Bronchial epithelial cell (primary cell): ENCODE results near the gene LAMA2. TPM values are rescaled to one million over a fixed set of nuclear protein-coding genes. Genes with fewer than 3 reads are reported as not detected.
A peak's percentile ranks its signal among the peaks of the same experiment; 100 is the strongest.

Experiments used
- DNase-seq: peaks from one replicate; pipeline ENCODE4 v3.0.0-alpha.2; 2010; ENCODE audit warnings: low read depth
- FAIRE-seq: peaks from 2 replicates; lab custom pipeline; 2011; peaks lifted over from hg19 to GRCh38; lab: Jason Lieb, UNC
- H3K27me3 ChIP-seq: 2 replicates; pipeline ENCODE4 v1.5.1; 2011; ENCODE audit warnings: low read length; ENCODE audit not compliant: control insufficient read depth, insufficient read depth
- H3K36me3 ChIP-seq: 2 replicates; pipeline ENCODE4 v1.5.1; 2011; ENCODE audit warnings: low read length; ENCODE audit not compliant: control insufficient read depth, insufficient read depth
- H3K4me3 ChIP-seq: 2 replicates; pipeline ENCODE4 v1.5.1; 2011; ENCODE audit warnings: mild to moderate bottlenecking, low read depth, low read length, control low read depth
- CTCF ChIP-seq: IDR thresholded peaks from 2 replicates; pipeline ENCODE4 v1.5.1; 2011; ENCODE audit warnings: mild to moderate bottlenecking, moderate library complexity, low read length, control low read depth, inconsistent platforms; ENCODE audit not compliant: insufficient read depth, severe bottlenecking
- total RNA-seq: library from RNA; depleted of rRNA; stranded (reverse); fragments of >200 nt; gene quantifications from 2 replicates; pipeline ENCODE4 v1.2.1, GENCODE V29; 2014

Gene LAMA2
- total RNA-seq, 1 donor from 2014 or later = 2.6 TPM

GRCh38 chr6:128930321-128930720 is 47.4 kb downstream of the LAMA2 start:
- Histone ChIP-seq H3K36me3 (no peaks in the 10 kb centered on the region), H3K27me3 (no peaks in the 10 kb centered on the region), H3K4me3 (no peak overlapping the region)
- DNase-seq (no peak), FAIRE-seq (peak; percentile 62)
- TF ChIP-seq CTCF = no peak

GRCh38 chr6:128932061-128932460 is 49.1 kb downstream of the LAMA2 start:
- H3K4me3 ChIP-seq = no peak overlapping the region
- no peaks in the 10 kb centered on the region for H3K27me3 ChIP-seq
- H3K36me3 ChIP-seq = no peaks in the 10 kb centered on the region
- TF ChIP-seq CTCF = no peak
- FAIRE-seq = peak; percentile 96
- peak; percentile 99 for DNase-seq

GRCh38 chr6:128950864-128951263 is 67.9 kb downstream of the LAMA2 start:
- H3K36me3 ChIP-seq = no peaks in the 10 kb centered on the region
- DNase-seq (no peak), FAIRE-seq (no peak)
- no peak for TF ChIP-seq CTCF
- no peaks in the 10 kb centered on the region for H3K27me3 ChIP-seq
- no peak overlapping the region for H3K4me3 ChIP-seq

GRCh38 chr6:128952902-128953301 is 70.0 kb downstream of the LAMA2 start:
- Histone ChIP-seq H3K27me3 (no peaks in the 10 kb centered on the region), H3K36me3 (no peaks in the 10 kb centered on the region), H3K4me3 (no peak overlapping the region)
- FAIRE-seq (no peak), DNase-seq (no peak)
- TF ChIP-seq CTCF = no peak

GRCh38 chr6:128954308-128955043 is 71.5 kb downstream of the LAMA2 start:
- TF ChIP-seq CTCF = no peak
- H3K4me3 ChIP-seq = no peak overlapping the region
- FAIRE-seq = no peak
- no peaks in the 10 kb centered on the region for H3K36me3 ChIP-seq
- DNase-seq = no peak
- no peaks in the 10 kb centered on the region for H3K27me3 ChIP-seq

- Histone ChIP-seq H3K36me3 (no peaks in the 10 kb centered on the region), H3K27me3 (no peaks in the 10 kb centered on the region), H3K4me3 (no peak overlapping the region)
- TF ChIP-seq CTCF = no peak
- DNase-seq (peak; percentile 18), FAIRE-seq (no peak)
Observed at GRCh38 chr6:128963561-128963960, 80.6 kb downstream of the LAMA2 start.
